COLO668 (cell line): Measurements from ENCODE around the gene SMOC2.
A peak's percentile ranks its signal among the peaks of the same experiment; 100 is the strongest.

ENCODE experiments used
- DNase-seq: peaks from one replicate; lab custom pipeline; 2025; ENCODE audit not compliant: unreplicated experiment; lab: John Stamatoyannopoulos, UW

Gene SMOC2

GRCh38 chr6:168618546-168619315 lies 177.7 kb downstream of the SMOC2 start:
- DNase-seq, result no peak

- no peak for DNase-seq
These were observed 178.8 kb downstream of the SMOC2 start for GRCh38 chr6:168619560-168620314.

GRCh38 chr6:168620578-168620977 lies 179.6 kb downstream of the SMOC2 start:
- DNase-seq, result no peak

- DNase-seq, result peak; percentile 61
These were observed 182.8 kb downstream of the SMOC2 start for GRCh38 chr6:168623736-168624135.

GRCh38 chr6:168624540-168624939 lies 183.6 kb downstream of the SMOC2 start:
- no peak for DNase-seq

- no peak for DNase-seq
These were observed 184.0 kb downstream of the SMOC2 start for GRCh38 chr6:168624948-168625347.

GRCh38 chr6:168625602-168626001 lies 184.6 kb downstream of the SMOC2 start:
- no peak for DNase-seq

GRCh38 chr6:168626046-168626602 lies 185.1 kb downstream of the SMOC2 start:
- DNase-seq, result no peak

GRCh38 chr6:168627506-168628175 lies 186.7 kb downstream of the SMOC2 start:
- no peak for DNase-seq

GRCh38 chr6:168628176-168628553 lies 187.2 kb downstream of the SMOC2 start:
- DNase-seq, result no peak

- no peak for DNase-seq
These were observed 187.8 kb downstream of the SMOC2 start for GRCh38 chr6:168628732-168629245.

- no peak for DNase-seq
These were observed 190.6 kb downstream of the SMOC2 start for GRCh38 chr6:168631564-168631963.

GRCh38 chr6:168632694-168633093 lies 191.7 kb downstream of the SMOC2 start:
- DNase-seq, result no peak

GRCh38 chr6:168634541-168635328 lies 193.8 kb downstream of the SMOC2 start:
- DNase-seq, result no peak

GRCh38 chr6:168636147-168637004 lies 195.4 kb downstream of the SMOC2 start:
- DNase-seq, result no peak

- no peak for DNase-seq
These were observed 196.8 kb downstream of the SMOC2 start for GRCh38 chr6:168637834-168638233.

- no peak for DNase-seq
These were observed 197.7 kb downstream of the SMOC2 start for GRCh38 chr6:168638468-168639271.

- DNase-seq, result no peak
These were observed 199.2 kb downstream of the SMOC2 start for GRCh38 chr6:168640181-168640580.

GRCh38 chr6:168640768-168641167 lies 199.8 kb downstream of the SMOC2 start:
- DNase-seq, result no peak
